GM23248 (cell line): ENCODE data around the gene C19orf33.

Experiments used
- EZH2 ChIP-seq: fragments of 200-600 bp; sonication (generic); IDR thresholded peaks from 2 replicates; pipeline ENCODE4 v1.6.1; 2018; ENCODE audit warnings: antibody characterized with exemption, mild to moderate bottlenecking; ENCODE audit not compliant: insufficient read depth, poor library complexity, severe bottlenecking
- EZH2phosphoT487 ChIP-seq: fragments of 200-600 bp; sonication (generic); IDR thresholded peaks from 2 replicates; pipeline ENCODE4 v1.6.1; 2018; ENCODE audit warnings: antibody characterized with exemption, moderate library complexity, mild to moderate bottlenecking, low read depth; ENCODE audit not compliant: insufficient read depth

GRCh38 chr19:38265213-38265861, 38.7 kb upstream of the C19orf33 start:
- TF ChIP-seq EZH2phosphoT487 = no peak
- TF ChIP-seq EZH2 = no peak
